ENCODE measurements around the gene RSPO4. TPM values are rescaled to one million over a fixed set of nuclear protein-coding genes. Genes with fewer than 3 reads are reported as not detected.

RSPO4 gene
- total RNA-seq, 1 experiment from 2014 or later = 6.7 TPM

DNA sequence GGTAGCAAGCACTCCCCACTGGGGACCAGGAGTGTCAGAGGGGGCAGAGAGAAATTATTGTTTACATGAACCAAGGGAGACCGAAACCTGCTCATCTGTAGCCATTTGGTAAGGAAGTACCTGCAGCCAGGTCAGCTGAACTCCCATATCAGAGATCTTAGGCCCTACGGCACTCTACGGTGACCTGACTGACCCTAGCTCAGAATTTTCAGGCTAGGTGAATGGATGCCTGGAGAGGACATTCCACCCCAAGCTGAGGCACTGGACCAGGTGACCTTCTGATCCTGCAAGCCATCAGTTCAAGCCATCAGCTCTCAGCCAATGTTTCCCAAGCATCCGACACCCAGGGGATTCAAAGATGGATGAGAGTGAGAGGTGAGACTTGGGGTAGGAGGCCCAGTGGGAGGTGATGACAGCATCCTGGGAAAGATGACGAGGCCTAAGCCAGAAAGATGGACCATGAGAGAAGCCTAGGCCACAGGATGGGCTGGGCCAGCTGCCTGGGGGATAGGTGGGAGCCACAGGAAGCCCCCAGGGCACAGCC lies 88.7 kb downstream of the RSPO4 start:
- H3K4me1 ChIP-seq (ENCODE audit: insufficient read depth, low read length) = no peaks in the 10 kb centered on the region; the same call in 1 of the 2 replicates
- TF ChIP-seq CTCF (conservative IDR thresholded peaks at IDR 0.05) = no peak
- WGBS (ENCODE audit: extremely low coverage, insufficient read length, low lambda C conversion rate) = no CpG with 5 or more reads among the region's 5 CpGs
- H3K23ac ChIP-seq (ENCODE audit: insufficient read length, low read depth, low read length) = no peak overlapping the region
- H3K4me2 ChIP-seq (ENCODE audit: insufficient read depth, insufficient read length, low read length) = no peak overlapping the region
- no peaks in the 10 kb centered on the region for H3K23me2 ChIP-seq (ENCODE audit: insufficient read length, low read depth, low read length, poor library complexity, severe bottlenecking)
- no peak overlapping the region for H2BK5ac ChIP-seq (ENCODE audit: insufficient read length, low read length)
- H2BK15ac ChIP-seq (ENCODE audit: low read depth, low read length) = no peak overlapping the region
- DNase-seq = no peak
- Mint-ChIP-seq H3K27me3 (ENCODE audit: low read depth) (peaks cover 12% of the 10 kb centered on the region), H3K27ac (no peak overlapping the region), H3K9me3 (no peaks in the 10 kb centered on the region), H3K36me3 (ENCODE audit: insufficient read depth in 1 of 3, low read depth in 3 of 3) (no peaks in the 10 kb centered on the region), H3K4me1 (peaks cover 9 to 27% of the 10 kb centered on the region in 2 experiments), H3K4me3 (no peak overlapping the region)
- H3K56ac ChIP-seq (ENCODE audit: insufficient read length, low read depth, low read length) = no peak overlapping the region
- no peak overlapping the region for H3K4ac ChIP-seq (ENCODE audit: low read depth, low read length)
- H4K91ac ChIP-seq (ENCODE audit: insufficient read length, low read depth, low read length) = no peak overlapping the region
- no peak overlapping the region for H2AK5ac ChIP-seq (ENCODE audit: insufficient read length, low read length)
- H2BK12ac ChIP-seq (ENCODE audit: insufficient read length, low read depth, low read length) = no peak overlapping the region
- no peak overlapping the region for H3T11ph ChIP-seq (ENCODE audit: low read length)
- no peak overlapping the region for H3K9ac ChIP-seq (ENCODE audit: extremely low read depth, insufficient read length, low read length)
- no peak overlapping the region for H3K27ac ChIP-seq (ENCODE audit: insufficient read length, low read depth, low read length)
- H3K18ac ChIP-seq (ENCODE audit: insufficient read length, low read depth, low read length) = no peak overlapping the region
- H3K79me2 ChIP-seq (ENCODE audit: insufficient read depth, low read length) = no peaks in the 10 kb centered on the region
- H3K14ac ChIP-seq (ENCODE audit: insufficient read depth, low read length) = no peak overlapping the region; the same call in 1 of the 2 replicates
- H3K79me1 ChIP-seq (ENCODE audit: insufficient read depth, low read depth, low read length, poor library complexity, severe bottlenecking) = no peaks in the 10 kb centered on the region
- H3K9me3 ChIP-seq (ENCODE audit: control insufficient read depth, low read depth, low read length) = no peaks in the 10 kb centered on the region
- no peak overlapping the region for H2BK120ac ChIP-seq (ENCODE audit: low read depth, low read length, poor library complexity, severe bottlenecking)
- H2AFZ ChIP-seq (ENCODE audit: low read length) = no peak overlapping the region
- no peak overlapping the region for H2BK20ac ChIP-seq (ENCODE audit: low read depth, low read length, poor library complexity, severe bottlenecking)
- no peak overlapping the region for H4K5ac ChIP-seq (ENCODE audit: insufficient read length, low read depth, low read length)
- no peak overlapping the region for H4K8ac ChIP-seq (replicated peaks; ENCODE audit: insufficient read length, low read depth, low read length)
- H4K20me1 ChIP-seq (ENCODE audit: control insufficient read depth, insufficient read depth, insufficient read length) = no peaks in the 10 kb centered on the region
- H3K27me3 ChIP-seq (ENCODE audit: insufficient read depth, low read length) = no peaks in the 10 kb centered on the region

Measured in H9 (cell line).